ENCODE results near the gene NPIPB8.

GRCh38 chr16:28606291-28607115 lies 31.4 kb upstream of the NPIPB8 start:
- TF ChIP-seq ZNF274 (IDR thresholded peaks at IDR 0.05; ENCODE audit: low read depth, low read length) (no peak), YY1 (IDR thresholded peaks at IDR 0.05; ENCODE audit: insufficient read depth, insufficient read length) (no peak)

All from NT2/D1 (cell line).